GM12892 (cell line): ENCODE results near the gene ABCB1.
"Not testable (repeated sequence)": the region's sequence is repeated elsewhere in the genome, so short reads cannot be mapped to it uniquely, and the experiment has no call there.

Source experiments
- DNase-seq: peaks from one replicate; pipeline ENCODE4 v3.0.0; 2011; ENCODE audit not compliant: insufficient read length
- FAIRE-seq: peaks from 2 replicates; lab custom pipeline; 2011; peaks lifted over from hg19 to GRCh38; lab: Jason Lieb, UNC
- POLR2A ChIP-seq: IDR thresholded peaks from 2 replicates; pipeline ENCODE4 v1.6.1; 2011; ENCODE audit warnings: low read depth, low read length, control low read depth
- POLR2AphosphoS5 ChIP-seq: IDR thresholded peaks from 2 replicates; pipeline ENCODE4 v1.6.1; 2011; ENCODE audit warnings: low read depth, low read length, control low read depth
- TAF1 ChIP-seq: IDR thresholded peaks from 2 replicates; pipeline ENCODE4 v1.6.1; 2011; ENCODE audit warnings: low read depth, mild to moderate bottlenecking, control low read depth, low read length, borderline replicate concordance

The ABCB1 gene

GRCh38 chr7:87574630-87575029 lies 26.1 kb downstream of the ABCB1 start:
- no peak for DNase-seq
- no peak for FAIRE-seq
- TF ChIP-seq POLR2A = no peak

- not testable (repeated sequence) for DNase-seq, FAIRE-seq
These were observed 28.2 kb downstream of the ABCB1 start for GRCh38 chr7:87572513-87572912.

- TF ChIP-seq POLR2A (no peak), POLR2AphosphoS5 (no peak), TAF1 (no peak)
- FAIRE-seq (no peak), DNase-seq (no peak)
These were observed 30.5 kb downstream of the ABCB1 start for GRCh38 chr7:87570178-87570577.

- no peak for DNase-seq
- TF ChIP-seq POLR2A = no peak
- TF ChIP-seq TAF1 = no peak
- no peak for TF ChIP-seq POLR2AphosphoS5
- no peak for FAIRE-seq
These were observed 33.6 kb downstream of the ABCB1 start for GRCh38 chr7:87567052-87567451.

GRCh38 chr7:87566311-87566900 lies 34.3 kb downstream of the ABCB1 start:
- FAIRE-seq (no peak), DNase-seq (no peak)
- no peak for TF ChIP-seq POLR2A
- TF ChIP-seq TAF1 = no peak
- no peak for TF ChIP-seq POLR2AphosphoS5

GRCh38 chr7:87565877-87566276 lies 34.8 kb downstream of the ABCB1 start:
- DNase-seq (no peak), FAIRE-seq (no peak)
- TF ChIP-seq POLR2AphosphoS5 = no peak
- TF ChIP-seq TAF1 = no peak
- no peak for TF ChIP-seq POLR2A

- TF ChIP-seq POLR2AphosphoS5 = no peak
- no peak for TF ChIP-seq TAF1
- FAIRE-seq (no peak), DNase-seq (peak; percentile 1)
These were observed 36.3 kb downstream of the ABCB1 start for GRCh38 chr7:87564296-87564963.

- FAIRE-seq = no peak
- no peak for DNase-seq
- TF ChIP-seq TAF1 (no peak), POLR2AphosphoS5 (no peak), POLR2A (no peak)
These were observed 39.0 kb downstream of the ABCB1 start for GRCh38 chr7:87561702-87562101.

- TF ChIP-seq POLR2AphosphoS5 (no peak), POLR2A (no peak), TAF1 (no peak)
- no peak for DNase-seq
- FAIRE-seq = no peak
These were observed 39.6 kb downstream of the ABCB1 start for GRCh38 chr7:87561102-87561501.

- peak; percentile 33 for FAIRE-seq
- no peak for TF ChIP-seq POLR2A
- TF ChIP-seq POLR2AphosphoS5 = no peak
- no peak for TF ChIP-seq TAF1
- DNase-seq = no peak
These were observed 48.3 kb downstream of the ABCB1 start for GRCh38 chr7:87552351-87552900.

GRCh38 chr7:87548123-87548919 lies 52.4 kb downstream of the ABCB1 start:
- FAIRE-seq (no peak), DNase-seq (no peak)
- no peak for TF ChIP-seq TAF1

GRCh38 chr7:87545760-87546159 lies 54.9 kb downstream of the ABCB1 start:
- TF ChIP-seq POLR2AphosphoS5 = no peak
- TF ChIP-seq TAF1 = no peak
- TF ChIP-seq POLR2A = no peak
- FAIRE-seq = no peak
- DNase-seq = no peak

GRCh38 chr7:87543623-87544022 lies 57.1 kb downstream of the ABCB1 start:
- DNase-seq = no peak
- TF ChIP-seq POLR2AphosphoS5 (no peak), TAF1 (no peak)
- FAIRE-seq = peak; percentile 17
